HuH-7 (cell line): ENCODE results near the gene TENM4.

Source experiments
- DNase-seq: peaks from one replicate; pipeline ENCODE4 v3.0.0; 2011; ENCODE audit warnings: low spot score

The TENM4 gene

GRCh38 chr11:79418241-79418640 lies 22.6 kb downstream of the TENM4 start:
- no peak for DNase-seq

GRCh38 chr11:79417069-79417920 lies 23.5 kb downstream of the TENM4 start:
- DNase-seq: no peak

DNA sequence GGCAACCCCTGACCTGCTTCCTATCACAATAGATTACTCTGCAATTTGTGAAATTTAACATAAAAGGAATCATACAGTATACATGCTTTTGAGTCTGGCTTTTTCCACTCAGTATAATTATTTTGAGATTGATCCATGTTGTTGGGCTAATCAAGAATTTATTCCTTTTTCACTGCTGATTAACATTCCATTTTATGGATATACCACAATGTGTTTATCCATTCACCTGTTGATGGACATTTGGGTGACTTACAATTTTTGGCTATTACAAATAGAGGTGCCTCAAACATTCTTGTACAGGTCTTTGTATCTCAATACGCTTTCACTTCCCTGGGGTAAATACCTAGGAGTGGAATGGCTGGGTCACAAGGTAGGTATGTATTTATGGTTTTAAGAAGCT lies 24.9 kb downstream of the TENM4 start:
- no peak for DNase-seq

DNA sequence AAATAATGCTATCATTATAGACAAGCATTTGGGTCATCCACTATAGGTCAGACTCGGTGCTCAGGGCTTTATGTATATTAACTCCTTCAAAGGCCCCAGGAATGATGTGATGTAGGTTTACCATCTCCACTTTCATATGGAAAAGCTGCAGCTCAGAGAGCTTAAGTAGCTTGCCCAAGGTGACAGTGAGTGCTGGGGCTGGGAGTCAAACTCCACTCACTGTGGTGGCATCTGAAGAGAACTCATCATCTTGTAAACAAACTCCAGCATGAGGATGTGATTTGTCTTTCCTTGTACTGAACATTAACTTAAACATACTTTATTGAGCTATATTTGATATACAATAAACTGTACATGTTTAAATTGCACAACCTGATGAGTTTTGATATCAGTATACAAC lies 25.4 kb downstream of the TENM4 start:
- no peak for DNase-seq

DNA sequence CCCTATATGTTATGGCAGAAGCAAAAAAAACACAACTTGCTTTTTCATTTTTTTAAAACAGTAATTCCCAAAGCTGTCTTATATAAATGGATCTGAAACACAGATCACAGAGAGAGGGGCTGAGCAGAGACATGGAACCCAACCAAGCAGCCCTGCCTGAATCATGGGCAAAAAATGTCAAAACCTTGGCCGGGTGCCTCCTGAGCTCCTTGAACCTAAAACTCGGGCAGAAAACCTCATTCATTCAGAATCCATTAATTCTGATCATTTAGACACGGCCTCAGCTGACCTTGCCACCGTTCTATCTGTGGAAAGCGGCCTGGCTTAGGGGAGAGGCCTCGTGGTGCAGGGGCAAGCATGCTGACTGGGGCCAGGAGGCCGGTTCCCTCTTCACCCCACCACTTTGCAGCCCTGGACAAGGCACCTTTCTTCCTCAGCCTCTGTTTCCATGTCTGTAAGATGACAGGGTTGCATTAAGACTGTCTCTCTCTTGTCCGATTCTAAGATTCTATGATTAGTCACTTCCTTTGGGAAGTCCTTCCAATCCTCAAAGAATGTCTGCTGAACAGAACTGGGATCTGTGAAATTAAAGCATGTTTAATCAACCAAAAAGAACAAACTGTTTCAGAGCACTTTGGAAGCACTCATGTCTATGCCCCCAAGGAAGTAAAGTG lies 26.0 kb downstream of the TENM4 start:
- DNase-seq: no peak

DNA sequence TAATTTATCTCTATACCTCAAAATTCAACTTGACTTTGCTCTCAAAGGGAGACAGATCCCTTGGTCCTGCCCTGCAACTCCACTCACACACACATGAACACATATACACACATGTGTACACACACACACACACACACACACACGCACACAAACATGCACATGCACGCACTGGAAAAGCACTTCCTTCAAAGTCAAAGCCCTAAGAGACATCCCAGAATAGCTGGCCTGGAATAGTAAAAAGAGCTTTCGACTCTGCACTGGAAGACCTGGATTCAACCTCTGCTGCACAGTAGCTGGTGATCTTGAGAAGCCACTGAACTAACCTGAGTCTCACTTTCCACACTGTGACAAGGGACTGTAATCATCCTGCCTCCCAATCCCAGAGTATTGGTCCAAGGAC lies 26.8 kb downstream of the TENM4 start:
- DNase-seq: no peak

GRCh38 chr11:79413268-79413667 lies 27.6 kb downstream of the TENM4 start:
- DNase-seq: no peak

DNA sequence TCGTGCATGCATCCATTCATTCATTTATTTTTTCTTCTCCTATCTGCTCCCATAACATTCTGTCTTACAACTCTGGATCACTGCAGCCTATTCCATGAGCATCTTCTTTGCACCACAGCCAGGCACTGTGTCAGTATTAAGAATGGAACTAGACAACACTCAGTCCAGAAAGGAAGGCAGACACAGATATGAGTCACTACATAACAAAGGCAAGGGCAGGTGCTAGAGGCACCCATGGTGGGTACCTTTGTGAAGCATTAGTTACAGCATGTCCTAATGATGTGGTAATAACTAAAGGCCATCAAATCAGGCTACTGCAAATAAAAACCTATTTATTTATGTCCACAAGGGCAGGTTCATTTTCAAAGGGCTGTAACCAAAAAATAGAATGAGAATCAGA lies 28.1 kb downstream of the TENM4 start:
- DNase-seq: no peak

GRCh38 chr11:79409330-79409729 lies 31.5 kb downstream of the TENM4 start:
- no peak for DNase-seq

- no peak for DNase-seq
Observed at GRCh38 chr11:79406376-79406775, 34.5 kb downstream of the TENM4 start.

DNA sequence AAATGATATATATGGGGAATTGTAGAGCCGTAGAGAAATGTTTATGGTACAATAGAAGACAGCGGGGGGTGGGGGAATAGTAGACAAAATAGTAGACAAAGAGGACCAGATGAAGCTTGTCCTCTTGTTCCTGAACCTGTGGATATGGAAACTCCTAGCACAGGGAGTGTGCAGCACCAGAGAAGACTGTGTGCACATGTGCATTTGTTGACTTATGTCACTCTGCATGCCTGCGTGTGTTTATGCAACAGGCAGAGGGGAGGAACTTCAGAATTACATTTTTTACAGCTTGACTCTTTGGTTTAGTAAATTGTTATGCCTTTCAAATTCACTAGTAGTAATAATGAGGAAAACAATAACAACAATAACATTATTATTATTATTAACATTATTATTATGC lies 36.0 kb downstream of the TENM4 start:
- no peak for DNase-seq

- no peak for DNase-seq
Observed at GRCh38 chr11:79404325-79404724, 36.5 kb downstream of the TENM4 start.

GRCh38 chr11:79403839-79404238 lies 37.0 kb downstream of the TENM4 start:
- DNase-seq: no peak

GRCh38 chr11:79402912-79403311 lies 37.9 kb downstream of the TENM4 start:
- DNase-seq: no peak

- DNase-seq: no peak
Observed at GRCh38 chr11:79400717-79401330, 40.0 kb downstream of the TENM4 start.

- DNase-seq: no peak
Observed at GRCh38 chr11:79400206-79400605, 40.6 kb downstream of the TENM4 start.

DNA sequence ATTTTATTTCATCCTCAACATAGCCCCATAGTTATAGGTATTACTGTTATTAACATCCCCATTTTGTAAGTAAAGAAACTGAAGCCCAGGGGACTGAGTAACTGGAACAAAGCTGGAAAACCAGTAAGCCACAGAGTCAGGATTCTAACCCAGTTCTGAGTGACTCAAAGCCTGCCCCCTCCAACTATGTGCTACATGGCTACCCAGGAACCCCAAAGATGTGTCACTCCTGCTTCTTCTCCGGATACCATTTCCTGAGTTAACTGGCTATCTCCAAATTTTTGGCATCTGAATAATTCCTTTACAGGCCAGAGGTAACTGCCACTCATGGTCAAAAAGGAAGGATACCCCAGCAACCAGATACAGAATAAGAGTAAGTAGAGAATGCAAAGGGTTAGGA lies 43.6 kb downstream of the TENM4 start:
- no peak for DNase-seq

- DNase-seq: no peak
Observed at GRCh38 chr11:79396674-79397073, 44.2 kb downstream of the TENM4 start.

DNA sequence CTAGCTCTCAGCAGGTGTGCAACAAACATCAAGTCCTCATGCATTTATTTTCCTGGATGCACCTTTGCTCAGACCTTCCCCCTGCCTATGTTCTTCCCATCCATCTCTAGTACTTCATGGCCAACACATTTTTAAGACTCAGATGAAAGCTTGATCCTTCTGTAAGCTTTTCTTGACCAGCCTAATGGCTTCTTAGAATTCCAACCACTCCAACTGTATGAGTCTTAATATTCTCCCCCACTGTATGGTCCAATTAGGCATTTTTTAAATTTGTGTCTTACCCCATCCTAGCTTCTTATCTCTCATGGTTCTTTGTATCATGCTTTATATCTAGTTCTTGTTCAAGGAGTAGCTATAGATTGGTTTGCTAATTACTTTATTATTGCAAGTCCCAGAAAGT lies 44.8 kb downstream of the TENM4 start:
- DNase-seq: no peak

DNA sequence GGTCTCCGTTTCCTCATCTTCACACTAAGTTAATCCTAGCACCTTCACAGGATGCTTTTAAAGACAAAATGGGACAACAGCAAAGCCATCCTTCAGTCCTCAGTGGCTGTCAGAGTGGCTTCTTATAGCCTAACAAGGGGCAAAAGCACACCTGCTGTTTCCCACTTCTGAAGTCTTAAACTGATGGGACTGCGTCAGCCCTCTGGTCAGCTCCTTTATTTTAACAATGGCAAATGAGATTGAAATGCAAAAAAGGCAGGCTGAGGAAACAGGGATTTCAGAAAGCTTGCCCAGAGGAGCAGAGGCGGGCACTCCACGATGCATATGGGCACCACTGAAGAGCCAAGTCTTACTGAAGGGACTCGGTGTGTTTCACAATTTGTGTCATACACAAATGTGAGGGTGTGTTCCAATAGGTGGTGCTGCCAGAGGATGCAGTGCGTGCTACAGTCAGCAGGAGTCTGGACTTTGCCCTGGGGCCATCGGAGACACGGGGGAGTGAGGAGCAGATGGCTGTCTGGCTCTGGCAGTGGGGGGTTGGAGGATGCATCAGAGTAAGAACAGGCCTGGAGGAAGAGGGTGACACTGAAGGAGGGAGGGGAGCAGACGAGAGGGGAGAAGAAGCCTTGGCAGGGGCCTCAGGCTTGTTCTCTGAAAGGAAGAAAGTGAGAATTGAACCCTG lies 47.3 kb downstream of the TENM4 start:
- peak; percentile 6 for DNase-seq

GRCh38 chr11:79392161-79392560 lies 48.7 kb downstream of the TENM4 start:
- no peak for DNase-seq

GRCh38 chr11:79390923-79391322 lies 49.9 kb downstream of the TENM4 start:
- no peak for DNase-seq

DNA sequence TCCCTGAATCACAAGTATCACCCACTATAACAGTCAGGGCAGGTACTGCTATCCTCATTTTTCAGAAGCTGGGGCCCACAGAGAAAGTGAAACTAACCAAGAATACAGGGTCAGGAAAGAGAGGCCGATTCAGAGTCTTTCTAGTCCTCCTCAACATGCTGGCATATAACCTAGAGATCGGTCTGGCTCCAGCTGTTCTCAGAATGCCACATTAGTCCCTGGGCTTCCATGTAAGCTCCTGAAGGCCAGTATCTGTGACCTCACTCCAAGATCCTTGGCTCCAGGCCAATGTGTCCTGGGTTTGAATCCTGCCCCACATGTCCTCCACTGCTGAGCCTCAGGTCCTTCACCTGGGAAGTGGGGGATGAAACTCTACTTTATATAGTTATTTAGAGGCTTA lies 50.4 kb downstream of the TENM4 start:
- DNase-seq: no peak
